Lower leg skin (tissue), 3 donors: ENCODE results near the gene PRKCH.

Source experiments
- POLR2A ChIP-seq, 2 donors: fragments of 450-650 bp; IDR thresholded peaks; one replicate each; pipeline ENCODE4 v1.6.1; 2016 to 2017; ENCODE audit warnings: antibody characterized with exemption in 2 of 2, mild to moderate bottlenecking in 1 of 2, moderate library complexity in 1 of 2
- TF ChIP-seq, protein P1 (sequence below), 3 donors: fragments of 450-650 bp; IDR thresholded peaks; one replicate each; pipeline ENCODE4 v1.5.1; 2016; ENCODE audit warnings: antibody characterized with exemption in 3 of 3, mild to moderate bottlenecking in 3 of 3, moderate library complexity in 2 of 3

DNA sequence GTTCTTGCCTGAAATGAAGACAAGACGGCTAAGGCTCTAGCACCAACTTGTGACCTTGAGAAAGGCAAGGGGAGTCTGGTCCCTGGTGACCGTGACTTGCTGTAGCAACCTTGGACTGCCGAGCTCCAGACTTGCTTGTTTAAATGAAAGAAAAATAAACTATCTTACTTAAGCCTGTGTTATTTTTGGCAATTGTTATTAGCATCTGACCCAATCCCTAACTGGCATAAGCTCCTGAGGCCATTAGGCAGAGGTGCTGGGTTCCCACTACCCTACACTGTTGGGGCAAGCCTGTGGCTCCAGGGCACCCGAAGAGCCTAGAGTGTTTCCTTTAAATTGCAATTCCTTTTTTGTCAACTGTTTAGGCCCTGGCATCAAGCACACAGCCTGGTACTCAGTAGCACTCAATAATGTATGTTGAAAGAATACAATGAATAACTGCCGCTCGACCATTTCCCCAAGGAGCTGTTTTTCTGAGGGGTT, 267.1 kb downstream of the PRKCH start:
- TF ChIP-seq, protein P1, sequence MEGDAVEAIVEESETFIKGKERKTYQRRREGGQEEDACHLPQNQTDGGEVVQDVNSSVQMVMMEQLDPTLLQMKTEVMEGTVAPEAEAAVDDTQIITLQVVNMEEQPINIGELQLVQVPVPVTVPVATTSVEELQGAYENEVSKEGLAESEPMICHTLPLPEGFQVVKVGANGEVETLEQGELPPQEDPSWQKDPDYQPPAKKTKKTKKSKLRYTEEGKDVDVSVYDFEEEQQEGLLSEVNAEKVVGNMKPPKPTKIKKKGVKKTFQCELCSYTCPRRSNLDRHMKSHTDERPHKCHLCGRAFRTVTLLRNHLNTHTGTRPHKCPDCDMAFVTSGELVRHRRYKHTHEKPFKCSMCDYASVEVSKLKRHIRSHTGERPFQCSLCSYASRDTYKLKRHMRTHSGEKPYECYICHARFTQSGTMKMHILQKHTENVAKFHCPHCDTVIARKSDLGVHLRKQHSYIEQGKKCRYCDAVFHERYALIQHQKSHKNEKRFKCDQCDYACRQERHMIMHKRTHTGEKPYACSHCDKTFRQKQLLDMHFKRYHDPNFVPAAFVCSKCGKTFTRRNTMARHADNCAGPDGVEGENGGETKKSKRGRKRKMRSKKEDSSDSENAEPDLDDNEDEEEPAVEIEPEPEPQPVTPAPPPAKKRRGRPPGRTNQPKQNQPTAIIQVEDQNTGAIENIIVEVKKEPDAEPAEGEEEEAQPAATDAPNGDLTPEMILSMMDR (IDR thresholded peaks at IDR 0.05), result no peak
- no peak for TF ChIP-seq POLR2A (IDR thresholded peaks at IDR 0.05)
